VCaP (cell line): ENCODE measurements around the gene C1orf159.

Source experiments
- H3K27ac ChIP-seq: fragments of 450-650 bp; 2 replicates; pipeline ENCODE4 v1.5.1; 2017
- CTCF ChIP-seq: fragments of 450-650 bp; conservative IDR thresholded peaks from 2 replicates; pipeline ENCODE4 v1.5.1; 2017; ENCODE audit warnings: mild to moderate bottlenecking, moderate library complexity

The C1orf159 gene

GRCh38 chr1:1091344-1092148 lies 24.3 kb downstream of the C1orf159 start:
- no peak overlapping the region for H3K27ac ChIP-seq
- no peak for TF ChIP-seq CTCF

GRCh38 chr1:1090424-1091343 lies 25.2 kb downstream of the C1orf159 start:
- no peak overlapping the region for H3K27ac ChIP-seq
- TF ChIP-seq CTCF: no peak

- H3K27ac ChIP-seq: no peak overlapping the region
- no peak for TF ChIP-seq CTCF
Observed at GRCh38 chr1:1089731-1090423, 26.0 kb downstream of the C1orf159 start.

- no peak overlapping the region for H3K27ac ChIP-seq
- no peak for TF ChIP-seq CTCF
Observed at GRCh38 chr1:1088801-1089680, 26.8 kb downstream of the C1orf159 start.

GRCh38 chr1:1088029-1088800 lies 27.7 kb downstream of the C1orf159 start:
- no peak for TF ChIP-seq CTCF
- H3K27ac ChIP-seq: no peak overlapping the region

GRCh38 chr1:1087351-1088028 lies 28.4 kb downstream of the C1orf159 start:
- no peak overlapping the region for H3K27ac ChIP-seq
- no peak for TF ChIP-seq CTCF
